ENCODE measurements around the gene ADAMTS18. TPM values are rescaled to one million over a fixed set of nuclear protein-coding genes. Genes with fewer than 3 reads are reported as not detected.

ADAMTS18 gene
- total RNA-seq, 1 donor from 2014 or later: not detected

GRCh38 chr16:77434022-77434529 lies 758 bp downstream of the ADAMTS18 start:
- Histone ChIP-seq H3K4me3 (ENCODE audit: low read depth, low read length) (no peak overlapping the region), H3K27me3 (ENCODE audit: control insufficient read depth, insufficient read depth, low read length) (peaks cover 5% of the 10 kb centered on the region), H3K36me3 (ENCODE audit: control insufficient read depth, insufficient read depth, low read length) (no peaks in the 10 kb centered on the region)
- DNase-seq (ENCODE audit: low read depth) (no peak), FAIRE-seq (no peak)
- TF ChIP-seq, protein P1, sequence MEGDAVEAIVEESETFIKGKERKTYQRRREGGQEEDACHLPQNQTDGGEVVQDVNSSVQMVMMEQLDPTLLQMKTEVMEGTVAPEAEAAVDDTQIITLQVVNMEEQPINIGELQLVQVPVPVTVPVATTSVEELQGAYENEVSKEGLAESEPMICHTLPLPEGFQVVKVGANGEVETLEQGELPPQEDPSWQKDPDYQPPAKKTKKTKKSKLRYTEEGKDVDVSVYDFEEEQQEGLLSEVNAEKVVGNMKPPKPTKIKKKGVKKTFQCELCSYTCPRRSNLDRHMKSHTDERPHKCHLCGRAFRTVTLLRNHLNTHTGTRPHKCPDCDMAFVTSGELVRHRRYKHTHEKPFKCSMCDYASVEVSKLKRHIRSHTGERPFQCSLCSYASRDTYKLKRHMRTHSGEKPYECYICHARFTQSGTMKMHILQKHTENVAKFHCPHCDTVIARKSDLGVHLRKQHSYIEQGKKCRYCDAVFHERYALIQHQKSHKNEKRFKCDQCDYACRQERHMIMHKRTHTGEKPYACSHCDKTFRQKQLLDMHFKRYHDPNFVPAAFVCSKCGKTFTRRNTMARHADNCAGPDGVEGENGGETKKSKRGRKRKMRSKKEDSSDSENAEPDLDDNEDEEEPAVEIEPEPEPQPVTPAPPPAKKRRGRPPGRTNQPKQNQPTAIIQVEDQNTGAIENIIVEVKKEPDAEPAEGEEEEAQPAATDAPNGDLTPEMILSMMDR (IDR thresholded peaks at IDR 0.05; ENCODE audit: insufficient read depth, low read length, severe bottlenecking): no peak

DNA sequence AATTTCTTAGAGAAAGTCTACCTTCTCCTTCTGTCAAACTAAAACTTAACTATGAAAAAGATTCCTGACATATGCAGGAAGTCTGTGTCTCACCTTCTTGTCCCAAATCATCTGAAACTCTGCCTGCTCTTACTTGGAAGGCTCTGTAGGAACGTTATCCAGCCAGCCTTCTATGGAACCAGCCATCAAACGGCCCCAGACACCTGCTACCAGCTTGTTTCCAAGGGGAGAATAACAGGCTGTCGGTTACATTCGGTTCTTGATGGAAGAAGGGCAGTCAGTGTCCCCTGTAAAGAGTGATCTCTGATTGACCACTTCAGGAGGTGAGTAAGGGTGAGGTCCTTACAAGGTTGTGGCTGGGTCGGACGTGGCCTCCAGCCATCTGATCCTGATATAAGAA lies 1.7 kb downstream of the ADAMTS18 start:
- no peak for DNase-seq (ENCODE audit: low read depth)
- no peak for FAIRE-seq
- Histone ChIP-seq H3K36me3 (ENCODE audit: control insufficient read depth, insufficient read depth, low read length) (no peaks in the 10 kb centered on the region), H3K4me3 (ENCODE audit: low read depth, low read length) (no peak overlapping the region), H3K27me3 (ENCODE audit: control insufficient read depth, insufficient read depth, low read length) (peaks cover 5% of the 10 kb centered on the region)
- TF ChIP-seq, protein P1 (IDR thresholded peaks at IDR 0.05; ENCODE audit: insufficient read depth, low read length, severe bottlenecking): no peak

DNA sequence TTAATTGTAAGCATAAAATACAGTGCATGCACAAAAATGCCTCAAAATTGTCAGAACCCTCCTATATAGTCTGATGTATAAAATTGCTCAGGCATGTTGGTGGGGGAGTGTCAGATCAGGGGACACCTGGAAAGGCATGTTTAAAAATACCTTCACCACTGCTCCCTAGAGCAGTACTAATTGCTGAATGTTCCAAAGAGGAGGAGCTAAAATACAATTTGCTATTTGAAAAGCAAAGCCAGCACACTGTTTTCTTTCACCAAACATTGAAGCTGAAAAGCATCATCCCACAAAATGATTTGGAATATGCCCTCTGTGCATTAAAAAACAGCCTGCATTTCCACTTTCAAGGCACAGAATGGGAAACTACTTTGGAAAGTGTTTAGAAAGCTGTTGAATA lies 2.6 kb downstream of the ADAMTS18 start:
- Histone ChIP-seq H3K4me3 (ENCODE audit: low read depth, low read length) (no peak overlapping the region), H3K36me3 (ENCODE audit: control insufficient read depth, insufficient read depth, low read length) (no peaks in the 10 kb centered on the region), H3K27me3 (ENCODE audit: control insufficient read depth, insufficient read depth, low read length) (peaks cover 5% of the 10 kb centered on the region)
- no peak for FAIRE-seq
- no peak for DNase-seq (ENCODE audit: low read depth)
- TF ChIP-seq, protein P1 (IDR thresholded peaks at IDR 0.05; ENCODE audit: insufficient read depth, low read length, severe bottlenecking): no peak

DNA sequence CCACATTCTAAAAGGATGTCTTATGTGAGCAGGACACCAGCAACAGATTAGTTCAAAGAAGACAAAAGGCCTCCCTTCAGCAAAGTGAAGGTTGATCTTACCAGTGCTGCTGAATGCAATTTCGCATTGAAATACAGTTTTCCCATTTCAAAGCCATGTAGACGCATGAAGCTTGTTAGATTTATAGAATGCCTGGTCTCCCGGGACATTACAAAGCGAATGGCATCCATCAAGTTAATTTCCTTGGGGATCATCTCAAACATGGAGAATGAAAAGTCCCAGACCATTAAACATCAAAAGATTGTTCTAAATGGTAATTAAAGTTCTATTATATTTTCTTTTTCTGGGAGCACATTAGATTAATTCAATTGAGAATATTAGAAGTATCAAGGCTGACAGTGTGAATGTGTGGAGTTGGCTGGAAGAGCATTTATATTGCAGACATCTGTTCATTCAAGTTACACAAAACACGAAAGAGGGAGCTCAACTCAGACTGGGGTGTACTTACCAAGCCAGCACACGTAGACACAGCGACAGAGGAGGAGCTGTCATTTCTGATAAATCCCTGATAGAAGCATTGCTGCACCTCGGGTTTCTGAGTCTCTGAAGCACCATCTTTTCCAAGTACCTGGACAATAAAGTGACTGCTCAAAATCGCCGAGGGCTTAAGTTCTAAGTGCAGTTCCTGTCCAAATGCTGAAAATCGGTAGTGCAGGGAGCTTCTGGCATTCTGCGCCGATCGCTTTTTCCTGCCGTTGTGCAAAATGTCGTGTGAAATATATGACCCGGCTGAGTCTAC lies 3.8 kb downstream of the ADAMTS18 start:
- Histone ChIP-seq H3K4me3 (ENCODE audit: low read depth, low read length) (no peak overlapping the region), H3K36me3 (ENCODE audit: control insufficient read depth, insufficient read depth, low read length) (no peaks in the 10 kb centered on the region), H3K27me3 (ENCODE audit: control insufficient read depth, insufficient read depth, low read length) (peaks cover 5% of the 10 kb centered on the region)
- FAIRE-seq: no peak
- TF ChIP-seq, protein P1 (IDR thresholded peaks at IDR 0.05; ENCODE audit: insufficient read depth, low read length, severe bottlenecking): no peak
- DNase-seq (ENCODE audit: low read depth): no peak

GRCh38 chr16:77430360-77430759 lies 4.5 kb downstream of the ADAMTS18 start:
- Histone ChIP-seq H3K27me3 (ENCODE audit: control insufficient read depth, insufficient read depth, low read length) (peaks cover 5% of the 10 kb centered on the region), H3K36me3 (ENCODE audit: control insufficient read depth, insufficient read depth, low read length) (no peaks in the 10 kb centered on the region), H3K4me3 (ENCODE audit: low read depth, low read length) (no peak overlapping the region)
- DNase-seq (ENCODE audit: low read depth) (no peak), FAIRE-seq (no peak)
- TF ChIP-seq, protein P1 (IDR thresholded peaks at IDR 0.05; ENCODE audit: insufficient read depth, low read length, severe bottlenecking): no peak
